ENCODE data around the gene LDLRAD3. TPM values are rescaled to one million over a fixed set of nuclear protein-coding genes. Genes with fewer than 3 reads are reported as not detected.

LDLRAD3 gene
- total RNA-seq, 1 donor: 3.9 TPM

- H3K4me3 ChIP-seq (ENCODE audit: low read depth, low read length): no peak overlapping the region
- TF ChIP-seq, protein P1, sequence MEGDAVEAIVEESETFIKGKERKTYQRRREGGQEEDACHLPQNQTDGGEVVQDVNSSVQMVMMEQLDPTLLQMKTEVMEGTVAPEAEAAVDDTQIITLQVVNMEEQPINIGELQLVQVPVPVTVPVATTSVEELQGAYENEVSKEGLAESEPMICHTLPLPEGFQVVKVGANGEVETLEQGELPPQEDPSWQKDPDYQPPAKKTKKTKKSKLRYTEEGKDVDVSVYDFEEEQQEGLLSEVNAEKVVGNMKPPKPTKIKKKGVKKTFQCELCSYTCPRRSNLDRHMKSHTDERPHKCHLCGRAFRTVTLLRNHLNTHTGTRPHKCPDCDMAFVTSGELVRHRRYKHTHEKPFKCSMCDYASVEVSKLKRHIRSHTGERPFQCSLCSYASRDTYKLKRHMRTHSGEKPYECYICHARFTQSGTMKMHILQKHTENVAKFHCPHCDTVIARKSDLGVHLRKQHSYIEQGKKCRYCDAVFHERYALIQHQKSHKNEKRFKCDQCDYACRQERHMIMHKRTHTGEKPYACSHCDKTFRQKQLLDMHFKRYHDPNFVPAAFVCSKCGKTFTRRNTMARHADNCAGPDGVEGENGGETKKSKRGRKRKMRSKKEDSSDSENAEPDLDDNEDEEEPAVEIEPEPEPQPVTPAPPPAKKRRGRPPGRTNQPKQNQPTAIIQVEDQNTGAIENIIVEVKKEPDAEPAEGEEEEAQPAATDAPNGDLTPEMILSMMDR (IDR thresholded peaks at IDR 0.05; ENCODE audit: insufficient read depth, low read depth, low read length): no peak
- DNase-seq (ENCODE audit: low read depth): peak; percentile 39
Observed at GRCh38 chr11:36122671-36123070, 178.8 kb downstream of the LDLRAD3 start.

GRCh38 chr11:36123336-36124101 is 179.7 kb downstream of the LDLRAD3 start:
- peak; percentile 55 for DNase-seq (ENCODE audit: low read depth)
- TF ChIP-seq, protein P1 (IDR thresholded peaks at IDR 0.05; ENCODE audit: insufficient read depth, low read depth, low read length): no peak
- H3K4me3 ChIP-seq (ENCODE audit: low read depth, low read length): no peak overlapping the region

DNA sequence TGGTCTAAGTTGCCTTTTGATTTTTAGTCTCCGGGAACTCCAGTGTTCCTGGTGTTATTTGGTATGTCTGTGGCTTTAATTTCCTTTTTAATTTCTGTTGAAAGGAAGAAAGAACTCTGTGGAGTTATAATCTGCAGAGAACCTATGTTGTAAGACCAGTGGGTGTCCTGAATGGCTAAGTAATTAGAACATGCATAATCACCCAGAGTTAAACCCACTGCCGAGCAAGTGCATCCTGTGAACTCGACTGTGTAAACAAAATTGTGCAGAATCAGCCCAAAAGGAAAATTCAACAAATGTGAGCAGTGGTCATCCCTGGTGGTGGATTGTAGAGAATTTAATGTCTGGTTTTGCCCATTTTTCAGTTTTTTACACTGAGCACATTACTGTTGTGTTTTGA is 182.8 kb downstream of the LDLRAD3 start:
- TF ChIP-seq, protein P1 (IDR thresholded peaks at IDR 0.05; ENCODE audit: insufficient read depth, low read depth, low read length): no peak
- DNase-seq (ENCODE audit: low read depth): peak; percentile 80
- no peak overlapping the region for H3K4me3 ChIP-seq (ENCODE audit: low read depth, low read length)

- TF ChIP-seq, protein P1 (IDR thresholded peaks at IDR 0.05; ENCODE audit: insufficient read depth, low read depth, low read length): no peak
- DNase-seq (ENCODE audit: low read depth): no peak
- no peak overlapping the region for H3K4me3 ChIP-seq (ENCODE audit: low read depth, low read length)
Observed at GRCh38 chr11:36127550-36127949, 183.7 kb downstream of the LDLRAD3 start.

GRCh38 chr11:36129955-36130354 is 186.1 kb downstream of the LDLRAD3 start:
- DNase-seq (ENCODE audit: low read depth): no peak
- no peak overlapping the region for H3K4me3 ChIP-seq (ENCODE audit: low read depth, low read length)
- TF ChIP-seq, protein P1 (IDR thresholded peaks at IDR 0.05; ENCODE audit: insufficient read depth, low read depth, low read length): no peak

GRCh38 chr11:36130401-36130800 is 186.5 kb downstream of the LDLRAD3 start:
- no peak overlapping the region for H3K4me3 ChIP-seq (ENCODE audit: low read depth, low read length)
- TF ChIP-seq, protein P1 (IDR thresholded peaks at IDR 0.05; ENCODE audit: insufficient read depth, low read depth, low read length): no peak
- no peak for DNase-seq (ENCODE audit: low read depth)

Measured in fibroblast of villous mesenchyme (primary cell).